Neural cell (in vitro differentiated cells): ENCODE measurements around the gene FAM193B.

Experiments used
- MXI1 ChIP-seq: fragments of 450-650 bp; conservative IDR thresholded peaks from 2 replicates; pipeline ENCODE4 v1.6.1; 2014; ENCODE audit warnings: antibody characterized with exemption, mild to moderate bottlenecking; ENCODE audit not compliant: poor library complexity, severe bottlenecking
- TF ChIP-seq, protein P1 (sequence below): fragments of 450-650 bp; IDR thresholded peaks from 2 replicates; pipeline ENCODE4 v1.5.1; 2014; ENCODE audit warnings: antibody characterized with exemption, mild to moderate bottlenecking, moderate library complexity; ENCODE audit not compliant: poor library complexity, severe bottlenecking

DNA sequence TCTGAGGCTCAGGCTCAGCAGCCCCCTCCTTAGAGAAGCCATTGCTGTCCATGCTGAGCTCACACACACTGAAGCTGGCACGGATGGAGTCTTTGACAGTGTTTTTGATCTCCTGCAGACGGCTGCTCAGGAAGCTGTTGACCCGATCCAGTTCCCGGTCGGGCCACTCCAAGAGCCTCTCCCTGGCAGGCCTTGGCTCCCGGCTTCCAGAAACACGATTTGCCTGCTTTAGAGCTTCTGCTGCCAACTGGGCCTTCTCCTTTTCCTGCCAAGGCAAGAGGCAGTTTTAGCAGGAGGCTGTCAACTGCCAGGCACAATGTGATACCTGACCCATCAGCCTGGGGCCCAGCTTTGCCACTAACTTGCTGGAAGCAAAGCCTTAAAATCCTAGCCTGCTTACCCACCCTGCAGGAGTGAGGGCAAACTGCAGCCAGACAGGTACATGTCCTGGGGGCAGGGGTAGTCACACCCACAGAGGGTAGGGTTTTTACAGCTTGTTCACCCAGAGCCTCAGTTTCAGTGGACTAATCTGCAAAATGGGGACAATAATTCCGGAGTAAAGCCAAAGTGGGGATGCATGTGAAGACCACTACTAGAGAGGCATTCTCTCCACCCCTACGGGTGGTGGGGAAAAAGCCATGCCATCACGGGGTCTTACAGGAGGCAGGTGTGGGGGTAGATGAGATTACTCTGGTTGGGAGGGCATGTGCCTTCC lies 29.3 kb downstream of the FAM193B start:
- TF ChIP-seq, protein P1, sequence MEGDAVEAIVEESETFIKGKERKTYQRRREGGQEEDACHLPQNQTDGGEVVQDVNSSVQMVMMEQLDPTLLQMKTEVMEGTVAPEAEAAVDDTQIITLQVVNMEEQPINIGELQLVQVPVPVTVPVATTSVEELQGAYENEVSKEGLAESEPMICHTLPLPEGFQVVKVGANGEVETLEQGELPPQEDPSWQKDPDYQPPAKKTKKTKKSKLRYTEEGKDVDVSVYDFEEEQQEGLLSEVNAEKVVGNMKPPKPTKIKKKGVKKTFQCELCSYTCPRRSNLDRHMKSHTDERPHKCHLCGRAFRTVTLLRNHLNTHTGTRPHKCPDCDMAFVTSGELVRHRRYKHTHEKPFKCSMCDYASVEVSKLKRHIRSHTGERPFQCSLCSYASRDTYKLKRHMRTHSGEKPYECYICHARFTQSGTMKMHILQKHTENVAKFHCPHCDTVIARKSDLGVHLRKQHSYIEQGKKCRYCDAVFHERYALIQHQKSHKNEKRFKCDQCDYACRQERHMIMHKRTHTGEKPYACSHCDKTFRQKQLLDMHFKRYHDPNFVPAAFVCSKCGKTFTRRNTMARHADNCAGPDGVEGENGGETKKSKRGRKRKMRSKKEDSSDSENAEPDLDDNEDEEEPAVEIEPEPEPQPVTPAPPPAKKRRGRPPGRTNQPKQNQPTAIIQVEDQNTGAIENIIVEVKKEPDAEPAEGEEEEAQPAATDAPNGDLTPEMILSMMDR: no peak
- no peak for TF ChIP-seq MXI1
